ENCODE measurements around the gene DIMT1.

Gene DIMT1

DNA sequence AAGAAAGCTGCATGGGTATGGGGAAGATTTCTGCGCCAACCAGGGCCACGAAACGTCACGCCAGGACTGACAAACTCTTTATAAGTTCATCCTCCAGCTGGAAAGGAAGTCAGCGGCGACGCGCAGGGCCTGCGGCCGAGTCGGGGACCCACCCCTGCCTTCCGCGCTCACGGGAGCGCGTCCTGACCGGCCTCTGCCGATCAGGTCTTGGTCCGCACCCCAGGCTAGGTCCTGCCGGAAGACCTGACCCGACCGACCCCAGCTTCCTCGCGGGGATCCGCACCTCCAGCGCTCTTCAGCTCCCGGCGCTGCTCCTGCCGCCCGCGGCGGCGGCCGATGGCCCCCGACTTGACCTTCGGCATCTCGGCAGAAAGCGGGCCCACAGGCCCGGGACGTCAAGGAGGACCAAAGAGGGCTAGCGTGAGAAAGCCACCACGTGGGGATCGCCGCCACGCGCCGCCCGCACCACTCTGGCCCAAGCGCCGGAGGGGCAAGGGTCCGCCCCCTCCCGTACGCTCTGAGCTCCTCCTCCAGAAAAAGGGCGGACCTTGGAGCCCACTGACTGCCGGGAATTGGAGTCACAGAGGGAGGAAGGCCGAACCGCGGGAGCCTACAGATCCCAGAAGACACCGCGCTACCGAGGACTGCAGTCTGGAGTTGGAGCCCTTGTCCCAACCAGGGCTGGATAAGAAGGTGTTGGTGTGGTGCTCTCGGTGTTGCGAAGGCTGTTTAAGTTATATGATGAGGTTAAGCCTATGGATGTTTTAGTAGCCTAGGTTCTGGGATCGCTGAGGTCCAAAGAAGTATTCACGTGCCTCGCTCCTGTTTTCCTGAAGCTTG is at the start of gene DIMT1:
Gene DIMT1 (minus strand): TSS at position 495 of the 840 bp plus-strand sequence. CDS start 133 bp downstream, at position 362.
- Histone ChIP-seq H4K20me1 (peaks cover 20% of the 10 kb centered on the region; the same call in 1 of the 2 replicates), H3K9ac (peak within 1 kb of the TSS; percentile 94), H3K4me3 (peak within 1 kb of the TSS; percentile 90), H3K27ac (peak within 1 kb of the TSS; percentile 94), H3K36me3 (peaks cover 36% of the 10 kb centered on the region), H3K9me3 (no peaks in the 10 kb centered on the region), H3K4me2 (peak within 1 kb of the TSS; percentile 93), H3K27me3 (no peaks in the 10 kb centered on the region), H3K4me1 (peaks cover 35% of the 10 kb centered on the region)
- TF ChIP-seq Cebpa-rat (IDR thresholded peaks at IDR 0.05) = no peak

DNA sequence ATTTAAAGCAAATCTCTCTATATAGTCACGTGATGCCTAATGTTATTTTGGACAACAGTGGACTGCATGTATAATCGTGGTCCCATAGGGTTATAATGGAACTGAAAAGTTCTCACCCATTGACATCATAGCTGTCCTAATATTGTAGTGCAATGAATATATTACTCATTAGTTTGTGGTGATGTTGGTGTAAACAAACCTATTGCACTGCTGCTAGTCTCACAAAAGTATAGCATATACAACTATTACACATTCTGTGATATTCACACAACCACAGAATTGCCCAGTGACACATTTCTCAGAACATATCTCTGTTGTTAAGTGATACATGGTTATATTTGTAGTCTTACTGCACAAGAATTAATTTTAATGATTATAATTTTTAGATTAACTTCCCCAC is 46.6 kb upstream of the DIMT1 start:
- H3K27ac ChIP-seq = no peak overlapping the region
- H4K20me1 ChIP-seq = no peaks in the 10 kb centered on the region
- no peak overlapping the region for H3K9ac ChIP-seq
- no peak overlapping the region for H3K4me3 ChIP-seq
- no peak overlapping the region for H3K4me2 ChIP-seq
- TF ChIP-seq Cebpa-rat (IDR thresholded peaks at IDR 0.05) = no peak
- H3K27me3 ChIP-seq = no peaks in the 10 kb centered on the region
- H3K36me3 ChIP-seq = peaks cover 74% of the 10 kb centered on the region
- H3K4me1 ChIP-seq = no peaks in the 10 kb centered on the region
- no peaks in the 10 kb centered on the region for H3K9me3 ChIP-seq

DNA sequence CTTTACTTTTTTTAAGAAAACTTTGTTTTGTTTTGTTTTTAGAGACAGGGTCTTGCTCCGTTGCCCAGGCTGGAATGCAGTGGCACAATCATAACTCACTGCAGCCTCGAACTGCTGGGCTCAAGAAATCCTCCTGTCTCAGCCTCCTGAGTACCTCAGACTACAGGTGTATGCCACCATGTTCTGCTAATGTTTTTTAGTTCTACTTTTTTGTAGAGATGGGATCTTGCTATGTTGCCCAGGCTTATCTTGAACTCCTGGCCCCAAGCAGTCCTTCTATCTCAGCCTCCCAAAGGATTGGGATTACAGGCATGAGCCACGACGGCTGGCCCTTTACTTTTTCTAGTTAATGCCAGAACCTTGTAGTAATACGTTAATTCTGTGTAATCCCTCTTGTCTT is 44.8 kb upstream of the DIMT1 start:
- Histone ChIP-seq H3K4me3 (no peak overlapping the region), H3K4me2 (no peak overlapping the region), H3K36me3 (peaks cover 66% of the 10 kb centered on the region), H3K4me1 (no peaks in the 10 kb centered on the region), H3K27ac (no peak overlapping the region), H3K9me3 (no peaks in the 10 kb centered on the region), H3K9ac (no peak overlapping the region), H3K27me3 (no peaks in the 10 kb centered on the region), H4K20me1 (peaks cover 9% of the 10 kb centered on the region; the same call in 1 of the 2 replicates)
- no peak for TF ChIP-seq Cebpa-rat (IDR thresholded peaks at IDR 0.05)

DNA sequence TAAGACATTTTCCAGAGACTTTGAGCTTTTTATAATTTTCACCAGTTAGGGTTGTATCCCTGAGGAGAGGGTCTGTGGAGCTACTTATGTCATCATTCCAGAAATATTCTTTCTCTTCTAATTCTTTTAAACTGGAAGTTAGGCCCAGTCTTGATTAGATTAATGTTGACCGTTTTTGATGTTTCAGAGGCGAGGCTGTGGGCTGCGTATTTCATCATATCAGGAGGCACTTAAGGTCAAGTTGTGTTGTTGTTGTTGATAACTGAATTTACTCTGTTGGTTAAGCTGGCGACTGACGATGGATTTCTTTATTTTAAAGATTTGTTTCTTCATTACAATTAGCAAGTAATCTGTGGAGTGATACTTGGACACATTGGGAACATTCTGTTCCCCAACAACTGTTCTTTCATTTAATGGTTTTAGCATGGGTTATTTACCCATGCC is 28.9 kb upstream of the DIMT1 start:
- Histone ChIP-seq H4K20me1 (peaks cover 90% of the 10 kb centered on the region), H3K4me1 (no peaks in the 10 kb centered on the region), H3K9me3 (no peaks in the 10 kb centered on the region), H3K27me3 (no peaks in the 10 kb centered on the region), H3K27ac (no peak overlapping the region), H3K9ac (no peak overlapping the region), H3K36me3 (peaks cover 27% of the 10 kb centered on the region), H3K4me3 (no peak overlapping the region), H3K4me2 (no peak overlapping the region)
- no peak for TF ChIP-seq Cebpa-rat (IDR thresholded peaks at IDR 0.05)

DNA sequence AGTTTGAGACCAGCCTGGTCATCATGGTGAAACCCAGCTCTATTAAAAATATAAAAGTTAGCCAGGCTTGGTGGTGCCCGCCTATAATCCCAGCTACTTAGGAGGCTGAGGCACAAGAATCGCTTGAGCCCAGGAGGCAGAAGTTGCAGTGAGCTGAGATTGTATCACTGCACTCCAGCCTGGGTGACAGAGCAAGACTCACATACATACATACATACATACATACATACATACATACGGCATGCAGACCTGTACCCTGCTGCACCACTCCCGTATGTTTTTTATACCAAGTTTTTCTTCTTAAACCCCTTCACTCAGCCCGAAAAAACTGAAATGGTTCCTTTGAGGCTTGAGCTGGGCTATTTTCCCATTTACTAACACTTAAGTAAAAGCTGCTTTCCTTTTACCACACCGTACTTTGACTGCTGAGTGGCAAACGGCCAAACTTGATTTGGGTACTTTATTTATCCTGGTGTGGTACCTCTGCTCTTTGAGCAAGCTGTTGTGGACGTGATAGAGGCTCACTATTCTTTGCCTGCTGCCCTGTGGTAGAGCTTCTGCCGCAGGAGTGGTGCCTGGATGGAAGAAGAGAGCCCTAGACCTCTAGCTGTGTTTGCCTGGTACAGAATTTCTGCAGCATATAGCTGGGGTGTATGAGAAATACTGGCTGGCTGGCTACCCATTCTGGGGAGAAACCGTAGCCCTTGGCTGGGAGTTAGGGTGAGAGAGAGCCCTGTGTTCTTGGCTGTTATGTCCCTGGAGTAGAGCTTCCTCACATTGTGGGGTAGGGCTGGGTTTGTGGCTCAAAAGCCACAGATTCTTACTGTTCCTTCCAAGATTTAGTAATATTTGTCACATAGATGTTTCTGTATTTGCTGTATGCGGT is 28.3 kb upstream of the DIMT1 start:
- Histone ChIP-seq H3K4me2 (no peak overlapping the region), H3K9me3 (no peaks in the 10 kb centered on the region), H3K27ac (no peak overlapping the region), H4K20me1 (peaks cover 93% of the 10 kb centered on the region), H3K4me1 (no peaks in the 10 kb centered on the region), H3K9ac (no peak overlapping the region), H3K27me3 (no peaks in the 10 kb centered on the region), H3K36me3 (peaks cover 32% of the 10 kb centered on the region), H3K4me3 (no peak overlapping the region)
- no peak for TF ChIP-seq Cebpa-rat (IDR thresholded peaks at IDR 0.05)

DNA sequence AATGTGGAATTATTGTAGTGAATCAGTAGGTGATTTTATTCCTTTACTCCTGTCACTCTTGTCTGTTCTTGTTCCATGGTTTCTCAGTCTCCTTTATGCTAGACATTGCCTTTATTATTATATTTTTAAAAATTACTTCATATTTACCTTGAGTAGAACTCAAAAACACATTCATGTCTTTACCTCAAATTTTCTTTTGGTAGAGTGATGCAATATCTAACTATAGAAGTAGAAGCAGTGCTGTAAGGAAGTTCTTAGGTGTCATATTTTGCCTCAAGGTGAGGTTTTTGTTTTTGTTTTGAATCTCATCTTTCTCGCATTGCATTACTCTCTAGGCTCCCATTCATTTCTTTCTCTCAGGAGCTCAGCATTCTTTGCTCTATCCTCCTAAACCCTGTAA is 21.1 kb upstream of the DIMT1 start:
- H3K4me1 ChIP-seq = no peaks in the 10 kb centered on the region
- H3K27ac ChIP-seq = no peak overlapping the region
- H3K9me3 ChIP-seq = no peaks in the 10 kb centered on the region
- peaks cover 82% of the 10 kb centered on the region for H4K20me1 ChIP-seq
- no peak overlapping the region for H3K9ac ChIP-seq
- peaks cover 36% of the 10 kb centered on the region for H3K36me3 ChIP-seq
- H3K4me3 ChIP-seq = no peak overlapping the region
- no peak overlapping the region for H3K4me2 ChIP-seq
- no peak for TF ChIP-seq Cebpa-rat (IDR thresholded peaks at IDR 0.05)
- H3K27me3 ChIP-seq = no peaks in the 10 kb centered on the region

DNA sequence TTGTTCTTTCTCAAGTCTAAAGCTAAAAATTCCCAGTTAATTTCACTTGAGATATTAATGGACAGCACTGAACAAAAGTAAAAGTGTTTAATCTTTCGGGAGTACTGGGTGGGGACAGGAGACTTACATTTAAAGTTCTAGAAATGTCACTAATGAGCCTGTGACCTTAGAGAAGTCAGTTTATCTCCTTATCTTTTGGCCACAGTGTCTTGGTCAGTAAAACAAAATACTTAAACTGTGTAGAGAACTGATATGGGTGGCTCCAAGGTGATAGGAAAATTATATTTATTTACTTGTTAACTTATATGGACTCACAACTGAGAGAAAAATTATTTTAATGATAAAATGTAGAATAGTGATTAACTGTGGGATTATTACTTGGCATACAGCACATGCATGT is 17.7 kb upstream of the DIMT1 start:
- Histone ChIP-seq H3K9me3 (no peaks in the 10 kb centered on the region), H3K27ac (no peak overlapping the region), H4K20me1 (peaks cover 85% of the 10 kb centered on the region), H3K36me3 (peaks cover 44% of the 10 kb centered on the region), H3K4me1 (no peaks in the 10 kb centered on the region), H3K4me2 (no peak overlapping the region), H3K4me3 (no peak overlapping the region), H3K27me3 (no peaks in the 10 kb centered on the region), H3K9ac (no peak overlapping the region)
- no peak for TF ChIP-seq Cebpa-rat (IDR thresholded peaks at IDR 0.05)

DNA sequence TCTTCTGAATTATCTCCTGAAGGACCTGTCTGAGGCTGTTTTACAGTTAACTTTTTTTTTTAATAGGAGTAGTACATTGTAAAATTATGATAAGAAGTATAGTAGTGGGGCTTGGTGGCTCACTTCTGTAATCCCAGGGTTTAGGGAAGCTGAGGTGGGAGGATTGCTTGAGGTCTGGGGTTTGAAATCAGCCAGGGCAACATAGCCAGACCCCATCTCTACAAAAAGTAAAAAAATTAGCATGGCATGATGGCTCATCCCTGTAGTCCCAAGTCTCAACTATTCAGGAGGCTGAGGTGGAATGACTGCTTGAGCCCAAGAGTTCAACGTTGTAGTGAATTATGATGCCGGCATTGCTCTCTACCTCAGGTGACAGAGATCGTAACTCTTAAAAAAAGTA is 15.9 kb upstream of the DIMT1 start:
- Histone ChIP-seq H3K27ac (no peak overlapping the region), H3K9me3 (no peaks in the 10 kb centered on the region), H3K4me3 (no peak overlapping the region), H3K36me3 (peaks cover 52% of the 10 kb centered on the region), H3K27me3 (no peaks in the 10 kb centered on the region), H4K20me1 (peaks cover 87% of the 10 kb centered on the region), H3K4me2 (no peak overlapping the region), H3K4me1 (peaks cover 2% of the 10 kb centered on the region), H3K9ac (no peak overlapping the region)
- TF ChIP-seq Cebpa-rat (IDR thresholded peaks at IDR 0.05) = no peak

DNA sequence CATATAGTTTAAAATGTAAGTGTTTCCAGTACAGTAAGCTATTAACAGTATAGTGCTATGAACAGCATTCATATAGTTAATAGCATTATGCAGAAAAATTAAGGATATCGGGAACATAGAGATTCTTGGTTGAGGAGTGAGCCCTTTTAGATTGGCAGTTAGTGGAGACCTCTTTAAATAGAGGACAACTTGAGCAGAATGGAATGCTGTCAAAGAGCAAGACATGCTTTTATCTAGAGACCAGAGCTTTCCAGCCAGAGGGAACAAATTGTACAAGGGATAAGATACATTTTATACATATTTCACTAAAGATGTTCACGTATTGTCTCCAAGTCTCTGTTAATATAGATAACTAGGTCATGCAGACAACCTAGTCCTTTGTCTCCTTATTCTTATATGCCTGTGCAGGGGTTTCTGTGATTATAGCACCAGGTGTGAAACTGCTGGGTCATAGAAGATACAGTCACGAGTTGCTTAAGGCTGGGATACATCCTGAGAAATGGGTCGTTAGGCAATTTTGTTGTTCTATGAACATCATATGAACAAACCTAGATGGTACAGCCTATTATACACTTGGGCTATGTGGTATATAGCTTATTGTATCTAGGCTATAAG is 14.9 kb upstream of the DIMT1 start:
- Histone ChIP-seq H3K27me3 (no peaks in the 10 kb centered on the region), H3K4me3 (no peak overlapping the region), H3K9ac (no peak overlapping the region), H3K4me2 (no peak overlapping the region), H3K36me3 (peaks cover 43% of the 10 kb centered on the region), H4K20me1 (peaks cover 89% of the 10 kb centered on the region), H3K9me3 (no peaks in the 10 kb centered on the region), H3K4me1 (peaks cover 12% of the 10 kb centered on the region), H3K27ac (no peak overlapping the region)
- TF ChIP-seq Cebpa-rat (IDR thresholded peaks at IDR 0.05) = no peak

All from BLaER1 (cell line).